NCI-H146 treated with DMSO at 0.1 percent for 48 hours (cell line): ENCODE measurements around the gene PTPRM.
A peak's percentile ranks its signal among the peaks of the same experiment; 100 is the strongest.

Experiments used
- DNase-seq: peaks from one replicate; lab custom pipeline; 2025; ENCODE audit not compliant: unreplicated experiment; lab: John Stamatoyannopoulos, UW

The PTPRM gene

GRCh38 chr18:8140841-8141501, 573.9 kb downstream of the PTPRM start:
- DNase-seq = no peak

DNA sequence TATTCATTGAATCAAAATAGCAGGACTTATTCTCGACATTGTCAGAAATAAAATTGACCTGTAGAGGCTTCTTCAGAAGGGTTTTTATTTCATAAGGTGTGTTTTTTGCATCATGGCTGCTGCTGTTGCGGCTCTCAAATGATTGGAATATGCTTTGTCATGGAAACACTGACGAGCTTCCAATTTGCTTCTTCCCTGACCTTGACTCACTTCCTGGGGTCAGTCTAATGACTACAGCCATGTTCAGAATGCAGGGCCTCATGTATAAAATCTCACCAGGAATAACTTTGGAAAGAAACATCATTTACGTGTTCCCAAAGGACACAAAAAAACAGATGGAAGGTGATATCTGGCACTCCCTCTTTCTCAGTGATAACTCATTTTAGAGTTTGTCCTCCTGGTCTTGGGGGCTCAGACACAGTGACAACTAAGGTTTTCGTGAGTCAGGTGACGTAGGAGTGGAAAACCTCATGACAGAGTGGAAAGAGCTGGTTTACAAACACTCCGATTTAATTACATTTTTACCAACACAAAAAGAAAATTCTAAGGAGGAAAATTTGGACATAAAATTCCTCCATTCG, 575.1 kb downstream of the PTPRM start:
- DNase-seq = no peak

DNA sequence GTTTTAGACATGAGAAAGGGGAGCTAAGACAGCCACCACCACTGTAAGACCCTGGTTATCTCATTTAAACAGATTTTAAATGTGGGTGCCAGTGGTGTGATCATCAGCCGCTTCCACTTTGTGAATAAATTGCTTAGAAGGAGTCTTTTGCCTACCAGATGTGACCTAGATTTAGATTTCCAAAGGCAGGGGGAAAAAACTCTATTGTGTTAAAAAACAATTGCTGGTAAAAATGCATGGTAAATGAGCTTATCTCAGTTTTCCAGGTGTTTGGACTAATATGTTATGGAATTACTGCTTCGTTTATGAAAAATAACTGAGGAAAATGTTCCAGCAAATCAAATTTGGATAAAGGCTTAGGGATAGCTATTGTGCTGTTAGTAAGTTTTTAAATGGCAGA, 575.8 kb downstream of the PTPRM start:
- no peak for DNase-seq

DNA sequence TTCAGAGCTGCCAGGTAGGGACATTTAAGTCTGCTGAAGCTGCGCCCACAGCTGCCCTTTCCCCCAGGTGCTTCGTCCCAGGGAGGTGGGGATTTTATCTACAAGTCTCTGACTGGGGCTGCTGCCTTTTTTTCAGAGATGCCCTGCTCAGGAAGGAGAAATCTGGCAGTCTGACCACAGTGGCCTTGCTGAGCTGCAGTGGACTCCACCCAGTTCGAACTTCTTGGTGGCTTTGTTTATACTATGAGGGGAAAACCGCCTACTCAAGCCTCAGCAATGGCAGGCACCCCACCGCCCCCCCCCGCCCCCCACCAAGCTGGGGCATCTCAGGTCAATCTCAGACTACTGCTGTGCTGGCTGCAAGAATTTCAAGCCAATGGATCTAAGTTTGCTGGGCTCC, 584.1 kb downstream of the PTPRM start:
- DNase-seq = no peak

GRCh38 chr18:8153887-8154583, 586.9 kb downstream of the PTPRM start:
- DNase-seq = no peak

DNA sequence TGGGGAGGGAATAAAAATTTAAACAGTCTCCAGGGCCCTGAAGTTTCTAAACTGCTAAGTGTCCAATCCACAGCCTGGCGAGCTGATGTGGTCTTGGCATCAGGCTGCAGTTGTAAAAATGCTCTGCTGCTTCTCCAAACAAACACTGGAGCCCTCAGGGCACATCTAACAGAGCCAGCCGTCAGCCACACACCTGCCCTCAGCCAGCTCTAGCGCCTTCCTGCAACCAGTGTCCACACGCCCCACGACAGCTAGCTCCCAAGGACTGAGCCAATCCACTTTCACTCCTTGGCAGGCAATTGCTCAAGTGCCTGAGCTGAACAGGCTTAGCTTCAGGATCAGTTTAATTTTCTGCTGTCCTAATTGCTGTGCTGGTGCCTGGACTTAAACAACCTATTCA, 595.7 kb downstream of the PTPRM start:
- peak; percentile 88 for DNase-seq

DNA sequence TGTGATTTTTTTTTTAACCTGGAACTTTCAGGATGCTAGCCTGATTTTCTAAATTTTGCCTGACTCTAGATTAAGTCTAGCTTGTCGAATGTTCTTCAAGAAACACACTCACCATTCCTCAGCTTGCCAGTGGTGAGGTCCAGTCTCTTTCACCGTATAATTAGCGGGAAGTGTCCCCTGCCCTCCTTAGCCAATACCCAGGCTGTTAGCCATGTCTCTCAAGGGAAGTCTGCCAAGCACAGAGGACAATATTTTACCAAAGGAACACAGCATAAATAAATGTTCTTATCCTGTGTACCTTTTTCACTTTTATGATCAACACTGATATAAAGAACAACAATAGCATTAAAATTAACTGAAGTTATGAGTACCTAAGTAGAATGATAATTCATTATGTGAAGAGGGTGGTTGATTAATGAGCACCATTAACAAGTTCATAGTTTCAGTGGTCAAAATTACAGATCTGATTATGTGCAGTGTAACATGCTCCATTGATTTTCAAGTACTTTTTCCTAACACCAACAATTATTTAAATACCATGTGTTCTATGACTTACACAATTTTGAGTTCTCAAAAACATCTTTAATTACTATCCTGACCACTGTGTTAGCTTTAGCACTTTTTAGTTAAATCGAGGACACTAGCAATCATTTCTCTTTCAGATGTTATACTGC, 596.3 kb downstream of the PTPRM start:
- DNase-seq = no peak

- no peak for DNase-seq
Observed at GRCh38 chr18:8165095-8165494, 598.0 kb downstream of the PTPRM start.

- no peak for DNase-seq
Observed at GRCh38 chr18:8167026-8167425, 599.9 kb downstream of the PTPRM start.

DNA sequence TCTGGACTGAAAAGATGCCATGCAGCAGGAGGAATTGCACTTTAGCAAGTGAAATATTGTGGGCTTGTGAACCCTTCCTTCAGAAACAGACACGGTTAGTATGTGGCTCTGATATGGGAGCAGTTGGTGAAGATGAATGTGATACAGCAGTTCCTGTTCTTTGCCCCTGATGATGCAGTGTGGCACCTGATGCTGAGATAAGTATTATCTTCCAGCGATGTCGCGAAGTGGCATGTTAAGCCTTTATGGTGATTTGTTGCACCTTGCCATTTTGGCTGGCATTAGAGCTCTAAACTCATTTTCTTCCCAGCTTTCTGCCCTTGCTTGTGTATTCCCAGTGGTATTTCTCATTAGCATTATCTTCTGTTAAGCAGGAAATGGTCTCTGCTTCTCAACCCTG, 600.6 kb downstream of the PTPRM start:
- no peak for DNase-seq

DNA sequence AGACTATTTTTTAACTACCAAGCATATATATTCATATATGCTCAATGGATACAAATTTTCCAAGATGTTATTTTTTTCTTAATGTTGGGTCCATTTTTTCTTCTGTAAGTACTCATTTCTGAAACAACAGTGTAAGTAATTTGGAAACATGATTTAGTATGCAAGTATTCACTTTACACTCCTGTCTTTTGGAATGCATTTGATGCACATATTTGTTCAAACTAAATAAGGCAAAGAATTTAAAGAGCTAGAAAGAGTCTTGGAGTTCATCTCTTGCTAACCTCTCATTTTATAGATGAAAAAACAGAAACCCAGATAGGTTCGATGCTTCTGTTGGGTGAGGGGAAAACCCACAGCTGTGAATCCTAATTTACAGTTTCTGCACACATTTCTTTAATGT, 602.6 kb downstream of the PTPRM start:
- DNase-seq = no peak

DNA sequence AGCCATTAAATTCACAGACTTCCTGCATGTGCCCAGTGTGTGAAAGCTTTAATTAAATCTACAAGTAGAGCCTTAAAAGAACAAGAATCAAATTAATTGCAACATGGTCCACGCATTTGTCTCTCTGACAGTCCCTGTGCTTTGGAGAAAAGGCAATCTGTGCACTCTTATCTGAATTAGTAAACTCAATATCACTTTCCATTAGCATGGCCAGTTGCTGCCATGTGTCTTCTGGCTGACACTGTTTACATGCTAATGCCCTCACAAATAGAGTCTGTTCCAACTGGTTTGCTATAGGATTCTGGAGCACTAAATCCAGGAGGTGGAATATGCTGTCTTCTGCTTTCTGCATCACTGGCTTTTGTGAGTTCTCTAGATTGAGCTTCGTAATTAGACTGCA, 607.7 kb downstream of the PTPRM start:
- no peak for DNase-seq

DNA sequence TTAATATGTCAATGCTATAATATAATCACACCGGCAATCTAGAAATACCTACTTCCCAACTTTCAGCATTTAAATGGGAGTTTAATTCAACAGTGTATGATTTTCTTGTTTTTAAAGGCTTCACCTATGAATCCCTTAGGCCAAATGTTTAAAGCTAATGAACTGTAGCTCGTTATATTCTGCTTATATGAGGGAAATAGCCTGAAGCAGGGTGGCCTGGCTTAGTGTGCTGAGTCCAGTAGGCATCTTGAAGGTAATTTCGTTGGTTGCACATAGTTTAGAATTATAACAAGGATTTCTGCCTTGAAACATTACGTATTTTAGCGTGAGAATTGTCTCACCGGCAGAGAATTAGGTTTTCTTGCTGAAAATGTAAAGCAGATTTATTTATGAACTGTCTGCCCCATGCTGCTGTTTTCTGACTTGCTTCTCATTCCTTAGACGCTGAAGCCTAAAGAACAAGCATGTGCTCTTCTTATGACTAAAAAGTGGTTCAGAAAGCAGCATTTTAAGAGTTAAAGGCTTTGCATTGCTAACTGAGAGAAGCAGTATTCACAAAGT, 608.5 kb downstream of the PTPRM start:
- DNase-seq = no peak

DNA sequence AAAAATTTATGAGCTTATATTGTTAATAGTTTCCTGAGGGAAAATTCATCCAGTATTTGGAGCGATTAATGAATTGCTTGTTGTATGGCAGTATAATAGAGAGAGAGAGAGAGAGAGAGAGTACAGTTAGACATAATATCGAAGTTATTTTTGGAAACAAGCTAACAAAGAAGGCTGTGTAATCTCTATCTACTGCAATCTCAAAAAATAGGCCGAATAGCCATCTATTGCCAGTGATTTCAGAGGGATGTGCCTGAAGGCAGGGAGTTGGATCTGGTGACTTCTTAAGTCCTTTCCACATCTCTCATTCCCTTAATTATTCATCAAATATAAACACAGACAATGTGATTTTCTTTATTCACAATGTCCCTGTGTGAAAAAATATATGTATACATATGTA, 609.0 kb downstream of the PTPRM start:
- no peak for DNase-seq

DNA sequence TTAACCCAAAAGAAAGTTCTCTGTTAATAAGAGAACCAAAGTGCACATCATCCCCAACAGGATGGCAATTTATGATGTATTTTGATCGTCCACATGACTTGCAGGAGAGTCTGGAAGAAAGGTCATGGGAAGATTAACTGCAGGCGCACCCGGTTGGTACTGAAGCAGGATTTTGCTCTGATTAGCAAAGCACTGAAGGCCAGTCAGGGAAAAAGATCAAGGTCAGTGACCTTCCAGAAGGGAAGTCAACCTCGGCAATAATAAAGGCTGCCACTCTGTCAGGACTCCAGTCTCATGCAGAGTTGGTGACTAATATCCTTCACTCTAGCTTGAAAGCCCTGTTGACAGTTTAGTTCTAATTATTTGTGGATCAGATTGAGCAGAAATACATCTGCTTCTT, 609.4 kb downstream of the PTPRM start:
- DNase-seq = no peak

DNA sequence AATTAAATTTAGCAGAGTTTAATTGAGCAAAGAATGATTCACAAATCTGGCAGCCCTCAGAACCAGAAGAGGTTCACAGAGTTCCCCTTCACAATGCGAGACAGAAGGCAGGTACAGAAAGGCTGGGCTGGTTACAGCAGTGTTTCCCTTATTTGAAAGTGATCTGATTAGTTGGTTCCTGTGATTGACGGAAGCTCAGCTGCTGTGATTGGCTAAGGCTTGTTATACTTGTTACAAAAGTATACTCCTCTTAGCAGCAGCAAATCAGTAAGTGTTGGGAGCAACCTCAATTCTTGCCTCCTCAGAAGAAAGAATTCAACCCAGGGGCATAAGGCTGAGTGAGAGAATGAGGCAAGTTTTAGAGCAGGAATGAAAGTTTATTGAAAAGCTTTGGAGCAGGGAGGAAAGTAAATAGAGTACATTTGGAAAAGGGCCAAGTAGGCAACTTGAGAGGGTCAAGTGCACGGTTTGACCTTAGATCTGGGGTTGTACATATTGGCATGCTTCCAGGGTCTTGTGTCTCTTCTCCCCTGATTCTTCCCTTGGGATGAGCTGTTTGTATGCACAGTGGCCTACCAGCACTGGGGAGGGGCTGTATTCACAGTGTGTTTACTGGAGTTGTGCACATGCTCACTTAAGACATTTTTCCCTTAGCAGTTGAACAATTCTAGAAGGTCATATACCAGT, 610.4 kb downstream of the PTPRM start:
- no peak for DNase-seq

- DNase-seq = no peak
Observed at GRCh38 chr18:8186413-8186812, 619.3 kb downstream of the PTPRM start.

DNA sequence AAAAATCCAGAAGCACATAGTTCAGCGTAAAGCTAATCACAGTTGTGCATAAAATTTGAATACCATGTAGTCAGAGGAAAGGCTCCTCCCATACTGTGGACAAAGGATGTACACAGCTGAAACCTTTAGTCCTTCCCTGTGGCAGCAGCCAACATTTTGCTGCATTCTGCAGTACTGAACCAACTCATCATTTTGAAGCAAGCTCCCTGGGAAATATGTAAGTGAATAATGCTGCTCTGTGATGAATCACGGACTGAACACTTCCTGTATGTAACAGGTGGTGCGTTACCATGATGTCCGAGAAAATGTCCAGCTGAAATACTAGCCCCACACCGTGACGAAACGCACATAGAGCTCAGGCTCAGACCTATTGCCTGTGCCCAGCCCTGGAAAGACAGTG, 621.1 kb downstream of the PTPRM start:
- DNase-seq = no peak

DNA sequence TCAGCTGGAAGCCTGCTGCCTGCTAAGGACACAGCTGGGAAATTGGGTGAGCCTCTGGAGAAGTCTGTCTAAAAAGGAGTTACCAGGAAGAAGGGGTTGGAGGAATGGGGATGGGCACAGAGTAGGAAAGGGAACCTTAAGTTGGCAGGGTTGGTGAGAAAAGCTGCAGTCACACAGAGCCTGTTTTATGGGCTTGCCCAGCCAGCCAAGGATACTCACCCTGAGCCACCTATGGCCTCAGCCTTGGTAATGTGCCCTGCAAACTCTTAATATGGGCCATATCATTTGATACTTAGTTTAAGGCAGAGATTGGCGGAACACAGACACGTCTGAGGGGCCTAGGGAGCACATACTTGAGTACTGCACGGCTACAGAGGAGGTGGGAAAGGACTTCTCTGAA, 623.9 kb downstream of the PTPRM start:
- DNase-seq = no peak

DNA sequence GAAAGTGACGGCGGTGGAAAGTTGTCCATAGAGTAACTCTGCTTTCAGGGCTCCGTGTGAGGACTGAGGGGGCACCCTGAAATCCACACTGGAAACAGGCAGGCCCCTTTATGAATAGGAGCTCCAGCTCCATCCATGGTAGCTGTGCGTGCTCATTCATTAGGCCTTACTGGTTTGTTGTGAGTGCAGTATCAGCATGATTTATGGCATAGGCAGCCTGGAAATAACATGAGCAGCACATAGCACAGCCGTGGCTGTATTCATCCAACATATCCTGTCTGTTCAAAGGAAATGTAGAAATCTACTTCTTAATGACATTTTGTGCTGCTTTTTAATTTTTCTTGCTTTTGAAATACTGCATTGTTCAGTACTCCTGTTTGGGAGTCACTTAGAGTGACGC, 627.3 kb downstream of the PTPRM start:
- DNase-seq = no peak

DNA sequence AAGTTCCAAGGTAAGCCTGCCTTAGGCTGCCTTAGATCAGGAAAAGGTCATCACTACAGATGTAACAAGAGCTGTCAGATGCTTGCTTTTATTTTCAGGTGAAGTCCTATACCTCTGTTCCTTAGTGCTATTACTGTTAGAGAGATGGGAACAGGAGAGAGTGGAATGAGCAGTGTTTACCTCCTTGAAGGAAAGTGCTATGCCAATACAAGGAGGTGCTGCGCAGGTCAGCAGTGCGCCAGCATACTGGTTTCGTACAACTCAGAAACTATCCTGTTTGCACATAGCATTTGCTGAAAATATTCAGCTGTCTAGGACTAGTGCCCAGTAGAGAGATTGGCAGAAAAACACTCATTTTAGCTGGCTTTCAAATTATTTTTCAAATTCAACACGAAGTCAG, 629.1 kb downstream of the PTPRM start:
- no peak for DNase-seq
